GM19239 (cell line): ENCODE results near the gene CCDC136.
A peak's percentile ranks its signal among the peaks of the same experiment; 100 is the strongest.

Experiments
- DNase-seq: peaks from one replicate; pipeline ENCODE4 v3.0.0; 2011; ENCODE audit warnings: low spot score; ENCODE audit not compliant: insufficient read length
- FAIRE-seq: peaks from 2 replicates; lab custom pipeline; 2011; peaks lifted over from hg19 to GRCh38; lab: Jason Lieb, UNC

Gene CCDC136

GRCh38 chr7:128791121-128791971, at the start of gene CCDC136:
Gene CCDC136 (plus strand): TSS chr7:128791968. CDS start chr7:128792412, 444 bp downstream.
- peak; percentile 79 for FAIRE-seq
- peak; percentile 90 for DNase-seq

GRCh38 chr7:128742206-128742605, 49.6 kb upstream of the CCDC136 start:
- FAIRE-seq (no peak), DNase-seq (no peak)

- FAIRE-seq (no peak), DNase-seq (no peak)
These were observed 48.5 kb upstream of the CCDC136 start for GRCh38 chr7:128743112-128743772.

GRCh38 chr7:128744366-128744905, 47.3 kb upstream of the CCDC136 start:
- DNase-seq, result no peak
- no peak for FAIRE-seq

- FAIRE-seq, result no peak
- no peak for DNase-seq
These were observed 46.1 kb upstream of the CCDC136 start for GRCh38 chr7:128745706-128746105.

- DNase-seq (no peak), FAIRE-seq (no peak)
These were observed 44.3 kb upstream of the CCDC136 start for GRCh38 chr7:128747327-128748079.

- FAIRE-seq, result no peak
- no peak for DNase-seq
These were observed 39.5 kb upstream of the CCDC136 start for GRCh38 chr7:128752251-128752650.

GRCh38 chr7:128755075-128755818, 36.5 kb upstream of the CCDC136 start:
- FAIRE-seq (no peak), DNase-seq (no peak)

- FAIRE-seq, result no peak
These were observed 35.8 kb upstream of the CCDC136 start for GRCh38 chr7:128755819-128756476.

DNA sequence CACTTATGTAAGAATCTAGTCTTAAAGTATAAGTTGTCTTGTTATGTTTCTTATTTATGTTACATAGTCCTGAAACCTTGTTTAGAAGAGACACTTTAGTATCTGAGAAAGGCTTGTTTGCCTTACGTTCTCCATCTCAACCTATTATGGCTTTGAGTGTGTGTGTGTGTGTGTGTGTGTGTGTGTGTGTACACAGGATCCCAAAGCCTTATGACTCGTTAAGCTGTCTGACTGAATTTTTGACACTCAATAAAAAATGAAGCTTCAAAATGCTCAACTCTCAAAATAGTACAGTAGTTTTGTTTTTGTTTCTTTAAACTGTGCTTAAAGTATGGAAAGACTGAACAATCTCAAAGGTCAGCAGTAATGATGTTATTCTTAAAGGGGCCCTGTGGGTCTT, 34.6 kb upstream of the CCDC136 start:
- FAIRE-seq (no peak), DNase-seq (no peak)

More at GRCh38 chr7:128755819-128756476, 35.8 kb upstream of the CCDC136 start:
- DNase-seq, result no peak

DNA sequence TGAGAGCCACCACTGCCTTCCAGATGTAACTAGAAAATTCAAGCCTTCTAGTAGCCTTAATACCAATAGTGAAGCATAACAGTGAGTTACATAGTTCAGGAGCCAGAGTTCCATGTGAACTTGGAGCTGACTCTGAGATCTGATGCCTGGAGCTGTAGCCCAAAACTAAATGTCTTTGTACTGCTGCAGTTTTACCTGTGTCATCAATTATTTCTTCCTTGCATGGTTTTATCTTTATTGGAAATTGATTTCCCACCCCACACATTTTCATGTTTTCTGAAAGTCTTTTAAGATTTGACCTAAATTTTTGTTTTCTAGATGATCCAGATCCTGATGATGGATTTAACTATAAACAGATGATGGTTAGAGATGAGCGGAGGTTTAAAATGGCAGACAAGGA, 33.2 kb upstream of the CCDC136 start:
- no peak for FAIRE-seq
- DNase-seq, result no peak

DNA sequence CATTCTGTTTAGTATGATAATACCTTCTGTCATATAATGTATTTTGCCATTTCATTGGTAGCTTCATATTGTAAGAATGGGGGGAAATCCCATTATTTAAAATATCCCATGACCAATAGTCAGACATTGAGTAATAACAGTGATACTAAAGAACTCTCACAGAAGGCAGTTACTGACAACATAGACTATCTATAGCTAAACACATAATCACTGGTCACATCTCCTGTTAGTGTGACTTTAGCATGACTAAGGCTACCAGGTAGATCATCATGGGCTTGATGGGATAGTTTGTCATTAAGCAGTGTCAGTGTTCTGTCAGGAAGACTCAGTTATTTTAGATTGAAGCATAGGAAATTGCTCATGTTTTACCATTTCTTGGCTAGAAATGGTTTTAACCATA, 32.5 kb upstream of the CCDC136 start:
- DNase-seq (no peak), FAIRE-seq (no peak)

DNA sequence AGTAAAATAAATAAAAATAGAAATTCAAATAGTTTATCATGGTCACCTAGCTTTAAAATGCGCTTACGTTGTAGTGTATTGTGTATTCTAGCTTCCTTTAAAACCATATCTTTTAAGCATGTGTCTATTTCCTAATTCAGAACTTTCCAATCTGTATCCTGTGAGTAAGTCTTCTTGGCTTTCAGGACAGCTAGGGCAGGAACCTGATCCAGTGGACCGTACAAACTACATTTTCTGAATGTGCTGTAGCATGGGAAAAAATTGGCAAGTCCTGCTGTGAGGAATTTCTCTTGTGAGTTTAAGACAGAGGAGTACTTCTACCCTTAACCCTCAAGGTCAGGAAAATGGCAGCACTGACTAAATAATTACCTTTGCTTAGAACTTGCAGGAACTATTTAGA, 28.2 kb upstream of the CCDC136 start:
- FAIRE-seq, result no peak

GRCh38 chr7:128767475-128768110, 24.2 kb upstream of the CCDC136 start:
- DNase-seq (no peak), FAIRE-seq (no peak)

More for the DNA sequence above, 28.2 kb upstream of the CCDC136 start:
- DNase-seq, result no peak

DNA sequence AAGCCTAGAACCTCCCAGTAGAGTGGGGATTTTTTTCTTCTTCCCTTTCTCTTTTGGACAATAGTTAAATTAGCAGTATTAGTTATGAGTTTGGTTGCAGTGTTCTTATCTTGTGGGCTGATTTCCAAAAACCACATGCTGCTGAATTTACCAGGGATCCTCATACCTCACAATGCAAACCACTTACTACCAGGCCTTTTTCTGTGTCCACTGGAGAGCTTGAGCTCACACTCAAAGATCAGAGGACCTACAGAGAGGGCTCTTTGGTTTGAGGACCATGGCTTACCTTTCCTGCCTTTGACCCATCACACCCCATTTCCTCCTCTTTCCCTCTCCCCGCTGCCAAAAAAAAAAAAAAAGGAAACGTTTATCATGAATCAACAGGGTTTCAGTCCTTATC, 21.5 kb upstream of the CCDC136 start:
- FAIRE-seq, result no peak
- no peak for DNase-seq

DNA sequence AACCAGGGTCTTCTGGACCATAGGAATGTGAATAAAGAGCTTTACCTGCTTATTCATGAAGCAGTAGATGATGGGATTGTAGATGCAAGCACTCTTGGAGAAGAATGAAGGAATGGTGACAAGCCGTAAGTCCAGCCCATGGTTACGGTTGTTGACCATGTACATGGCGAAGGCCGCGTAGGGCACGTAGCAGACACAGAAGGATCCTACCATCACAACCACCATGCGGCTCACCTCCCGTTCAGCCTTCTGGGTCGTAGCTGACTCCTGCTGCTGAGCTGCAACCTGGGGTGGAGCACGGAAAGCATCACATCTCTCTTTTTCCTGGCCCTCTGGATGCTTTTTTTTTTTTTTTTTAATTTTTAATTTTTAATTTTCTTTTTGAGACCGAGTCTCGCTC, 18.2 kb upstream of the CCDC136 start:
- DNase-seq (no peak), FAIRE-seq (no peak)

GRCh38 chr7:128774029-128774689, 17.6 kb upstream of the CCDC136 start:
- FAIRE-seq, result peak; percentile 26

GRCh38 chr7:128774921-128775320, 16.8 kb upstream of the CCDC136 start:
- FAIRE-seq (no peak), DNase-seq (no peak)

More at GRCh38 chr7:128774029-128774689, 17.6 kb upstream of the CCDC136 start:
- no peak for DNase-seq
